Measurements from ENCODE around the gene CCER1. TPM values are rescaled to one million over a fixed set of nuclear protein-coding genes. Genes with fewer than 3 reads are reported as not detected.

CCER1 gene
- total RNA-seq, 1 experiment from 2014 or later = not detected

DNA sequence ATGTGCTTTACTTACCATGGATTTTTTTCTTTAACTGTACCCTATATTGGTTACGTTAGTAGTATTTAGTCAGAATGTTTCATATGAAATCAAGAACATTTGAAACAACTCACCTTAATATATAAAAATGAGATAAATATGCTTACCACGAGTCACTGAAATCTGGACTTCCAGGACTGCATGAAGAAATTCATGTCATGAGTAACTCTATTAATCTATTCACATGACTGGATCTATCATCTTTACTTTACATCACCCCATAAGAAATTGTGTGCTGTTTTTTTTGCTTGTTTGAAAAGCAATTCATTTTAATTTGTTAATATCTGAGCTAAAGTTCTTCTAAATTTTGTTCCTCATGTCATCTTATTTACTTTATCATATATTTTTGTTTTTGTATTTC, 44.6 kb upstream of the CCER1 start:
- H3K56ac ChIP-seq (ENCODE audit: insufficient read length, low read depth, low read length) = no peak overlapping the region
- no peak overlapping the region for H2BK12ac ChIP-seq (ENCODE audit: insufficient read length, low read depth, low read length)
- no peak overlapping the region for H2BK20ac ChIP-seq (ENCODE audit: low read depth, low read length, poor library complexity, severe bottlenecking)
- H3K4me1 Mint-ChIP-seq = peaks cover 0 to 4% of the 10 kb centered on the region in 2 experiments; a peak in 2 of 4 replicates
- H3K9me3 Mint-ChIP-seq = no peaks in the 10 kb centered on the region
- H2AK5ac ChIP-seq (ENCODE audit: insufficient read length, low read length) = no peak overlapping the region
- no peaks in the 10 kb centered on the region for H3K79me2 ChIP-seq (ENCODE audit: insufficient read depth, low read length)
- H4K5ac ChIP-seq (ENCODE audit: insufficient read length, low read depth, low read length) = no peak overlapping the region
- H3K23me2 ChIP-seq (ENCODE audit: insufficient read length, low read depth, low read length, poor library complexity, severe bottlenecking) = no peaks in the 10 kb centered on the region
- no peaks in the 10 kb centered on the region for H3K9me3 ChIP-seq (ENCODE audit: control insufficient read depth, low read depth, low read length)
- H3K4ac ChIP-seq (ENCODE audit: low read depth, low read length) = no peak overlapping the region
- no peak overlapping the region for H3K27ac Mint-ChIP-seq
- H3K14ac ChIP-seq (ENCODE audit: insufficient read depth, low read length) = no peak overlapping the region
- no peak overlapping the region for H3K23ac ChIP-seq (ENCODE audit: insufficient read length, low read depth, low read length)
- peaks cover 8% of the 10 kb centered on the region; the same call in 1 of the 2 replicates for H3K27me3 Mint-ChIP-seq (ENCODE audit: low read depth)
- no peak overlapping the region for H2BK120ac ChIP-seq (ENCODE audit: low read depth, low read length, poor library complexity, severe bottlenecking)
- no peaks in the 10 kb centered on the region for H3K79me1 ChIP-seq (ENCODE audit: insufficient read depth, low read depth, low read length, poor library complexity, severe bottlenecking)
- H3K4me2 ChIP-seq (ENCODE audit: insufficient read depth, insufficient read length, low read length) = no peak overlapping the region
- H3K27me3 ChIP-seq (ENCODE audit: insufficient read depth, low read length) = no peaks in the 10 kb centered on the region
- no peak overlapping the region for H4K8ac ChIP-seq (replicated peaks; ENCODE audit: insufficient read length, low read depth, low read length)
- H3K9ac ChIP-seq (ENCODE audit: extremely low read depth, insufficient read length, low read length) = no peak overlapping the region
- no CpG with 5 or more reads among the region's 2 CpGs for WGBS (ENCODE audit: extremely low coverage, insufficient read length, low lambda C conversion rate)
- no peak for DNase-seq
- no peaks in the 10 kb centered on the region for H3K4me1 ChIP-seq (ENCODE audit: insufficient read depth, low read length)
- H3K27ac ChIP-seq (ENCODE audit: insufficient read length, low read depth, low read length) = no peak overlapping the region
- no peak overlapping the region for H3K4me3 Mint-ChIP-seq
- H4K91ac ChIP-seq (ENCODE audit: insufficient read length, low read depth, low read length) = no peak overlapping the region
- H2BK15ac ChIP-seq (ENCODE audit: low read depth, low read length) = no peak overlapping the region
- H3T11ph ChIP-seq (ENCODE audit: low read length) = no peak overlapping the region
- no peak overlapping the region for H3K18ac ChIP-seq (ENCODE audit: insufficient read length, low read depth, low read length)
- H2AFZ ChIP-seq (ENCODE audit: low read length) = no peak overlapping the region
- no peaks in the 10 kb centered on the region for H4K20me1 ChIP-seq (ENCODE audit: control insufficient read depth, insufficient read depth, insufficient read length)
- H3K36me3 Mint-ChIP-seq (ENCODE audit: insufficient read depth in 1 of 3, low read depth in 3 of 3) = no peaks in the 10 kb centered on the region
- no peak for TF ChIP-seq CTCF (conservative IDR thresholded peaks at IDR 0.05)
- H2BK5ac ChIP-seq (ENCODE audit: insufficient read length, low read length) = no peak overlapping the region

Measured in H9 (cell line).